ENCODE results near the gene C3orf62. TPM values are rescaled to one million over a fixed set of nuclear protein-coding genes. Genes with fewer than 3 reads are reported as not detected.

The C3orf62 gene
- total RNA-seq, 4 donors from 2014 or later, result 2.8 to 6.2 (median 3.8) TPM

DNA sequence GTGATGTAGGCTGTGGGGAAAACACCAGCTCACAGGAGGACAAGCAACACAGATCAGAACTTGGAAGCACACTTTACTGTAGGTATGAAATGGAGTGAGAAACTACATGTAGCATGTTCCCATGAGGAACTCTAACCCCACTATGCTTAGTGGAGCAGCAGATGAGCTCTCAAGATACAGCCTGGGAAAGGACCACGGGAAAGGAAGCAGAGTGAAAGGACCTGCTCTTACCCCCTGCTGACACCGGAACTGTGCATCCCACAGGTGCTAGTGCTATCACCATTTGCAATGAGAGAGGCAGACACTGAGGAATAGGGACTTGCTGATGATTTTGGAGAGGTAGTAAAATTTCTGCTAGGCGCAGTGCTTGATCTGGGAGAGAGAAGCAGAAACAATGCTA, 34.3 kb upstream of the C3orf62 start:
- WGBS, 2 donors, result 91 to 95% methylated on average over 3 of the region's 3 CpGs
- H3K27me3 ChIP-seq, result no peaks in the 10 kb centered on the region
- intact Hi-C loops (cut with DNase I), result no loop called here
- H3K4me1 ChIP-seq, result no peaks in the 10 kb centered on the region
- TF ChIP-seq, protein P1, sequence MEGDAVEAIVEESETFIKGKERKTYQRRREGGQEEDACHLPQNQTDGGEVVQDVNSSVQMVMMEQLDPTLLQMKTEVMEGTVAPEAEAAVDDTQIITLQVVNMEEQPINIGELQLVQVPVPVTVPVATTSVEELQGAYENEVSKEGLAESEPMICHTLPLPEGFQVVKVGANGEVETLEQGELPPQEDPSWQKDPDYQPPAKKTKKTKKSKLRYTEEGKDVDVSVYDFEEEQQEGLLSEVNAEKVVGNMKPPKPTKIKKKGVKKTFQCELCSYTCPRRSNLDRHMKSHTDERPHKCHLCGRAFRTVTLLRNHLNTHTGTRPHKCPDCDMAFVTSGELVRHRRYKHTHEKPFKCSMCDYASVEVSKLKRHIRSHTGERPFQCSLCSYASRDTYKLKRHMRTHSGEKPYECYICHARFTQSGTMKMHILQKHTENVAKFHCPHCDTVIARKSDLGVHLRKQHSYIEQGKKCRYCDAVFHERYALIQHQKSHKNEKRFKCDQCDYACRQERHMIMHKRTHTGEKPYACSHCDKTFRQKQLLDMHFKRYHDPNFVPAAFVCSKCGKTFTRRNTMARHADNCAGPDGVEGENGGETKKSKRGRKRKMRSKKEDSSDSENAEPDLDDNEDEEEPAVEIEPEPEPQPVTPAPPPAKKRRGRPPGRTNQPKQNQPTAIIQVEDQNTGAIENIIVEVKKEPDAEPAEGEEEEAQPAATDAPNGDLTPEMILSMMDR (IDR thresholded peaks at IDR 0.05), result no peak
- TF ChIP-seq POLR2A (IDR thresholded peaks at IDR 0.05), result no peak
- no peak overlapping the region for H3K4me3 ChIP-seq (replicated peaks in 1 of 3)
- peaks cover 17 to 38% of the 10 kb centered on the region in 2 donors for H3K36me3 ChIP-seq
- no peak for DNase-seq
- H3K9me3 ChIP-seq, result no peaks in the 10 kb centered on the region
- no peak overlapping the region for H3K27ac ChIP-seq

GRCh38 chr3:49310677-49311076, 33.6 kb upstream of the C3orf62 start:
- intact Hi-C loops (cut with DNase I), result no loop called here

GRCh38 chr3:49305608-49306007, 28.6 kb upstream of the C3orf62 start:
- Histone ChIP-seq H3K4me3 (replicated peaks in 1 of 3) (no peak overlapping the region), H3K27me3 (no peaks in the 10 kb centered on the region), H3K36me3 (peaks cover 48 to 60% of the 10 kb centered on the region in 2 donors), H3K27ac (no peak overlapping the region), H3K4me1 (no peaks in the 10 kb centered on the region), H3K9me3 (no peaks in the 10 kb centered on the region)
- 92% methylated on average over 5 of the region's 5 CpGs for WGBS, 2 donors
- TF ChIP-seq, protein P1 (IDR thresholded peaks at IDR 0.05), result no peak
- no peak for TF ChIP-seq POLR2A (IDR thresholded peaks at IDR 0.05)
- intact Hi-C loops (cut with DNase I), result no loop called here
- no peak for DNase-seq

More at GRCh38 chr3:49310677-49311076, 33.6 kb upstream of the C3orf62 start:
- no peak overlapping the region for H3K27ac ChIP-seq
- TF ChIP-seq POLR2A (IDR thresholded peaks at IDR 0.05), result no peak
- TF ChIP-seq, protein P1 (IDR thresholded peaks at IDR 0.05), result no peak
- DNase-seq, result no peak
- WGBS, 2 donors, result 96 to 100% methylated on average over 1 of the region's 1 CpG
- H3K9me3 ChIP-seq, result no peaks in the 10 kb centered on the region
- peaks cover 20 to 39% of the 10 kb centered on the region in 2 donors for H3K36me3 ChIP-seq
- no peak overlapping the region for H3K4me3 ChIP-seq (replicated peaks in 1 of 3)
- H3K27me3 ChIP-seq, result no peaks in the 10 kb centered on the region
- no peaks in the 10 kb centered on the region for H3K4me1 ChIP-seq

GRCh38 chr3:49302613-49303012, 25.6 kb upstream of the C3orf62 start:
- no peak overlapping the region for H3K27ac ChIP-seq
- intact Hi-C loops (cut with DNase I), result no loop called here
- no peaks in the 10 kb centered on the region for H3K27me3 ChIP-seq
- no peak overlapping the region for H3K4me3 ChIP-seq (replicated peaks in 1 of 3)
- no peaks in the 10 kb centered on the region for H3K9me3 ChIP-seq
- TF ChIP-seq, protein P1 (IDR thresholded peaks at IDR 0.05), result no peak
- no peak for TF ChIP-seq POLR2A (IDR thresholded peaks at IDR 0.05)
- DNase-seq, result no peak
- whole genome bisulfite sequencing, 2 donors, result 86 to 93% methylated on average over 1 of the region's 1 CpG
- no peaks in the 10 kb centered on the region for H3K4me1 ChIP-seq
- H3K36me3 ChIP-seq, result peaks cover 58 to 62% of the 10 kb centered on the region in 2 donors

DNA sequence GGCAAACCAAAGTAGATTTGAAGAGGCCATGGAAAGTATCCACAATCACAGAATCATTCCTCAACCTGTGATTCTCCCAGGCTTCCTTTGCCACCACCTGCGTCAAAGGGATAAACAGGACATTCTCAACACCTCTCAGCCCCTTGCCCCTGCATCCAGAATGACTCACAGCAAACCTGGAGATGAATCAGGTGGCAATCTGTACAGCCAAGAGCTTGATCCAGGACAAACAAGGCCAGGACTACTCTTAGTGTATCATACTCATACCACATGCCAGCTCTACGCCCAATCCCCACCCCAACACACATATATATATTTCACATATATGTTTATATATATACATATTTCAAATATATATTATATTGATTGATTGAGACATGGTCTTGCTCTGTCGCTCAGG, 23.6 kb upstream of the C3orf62 start:
- no peak overlapping the region for H3K4me3 ChIP-seq (replicated peaks in 1 of 3)
- 92 to 98% methylated on average over 3 of the region's 3 CpGs for WGBS, 2 donors
- TF ChIP-seq, protein P1 (IDR thresholded peaks at IDR 0.05), result no peak
- TF ChIP-seq POLR2A (IDR thresholded peaks at IDR 0.05), result no peak
- H3K27ac ChIP-seq, result no peak overlapping the region
- intact Hi-C loops (cut with DNase I), result no loop called here
- H3K4me1 ChIP-seq, result peaks cover 0 to 8% of the 10 kb centered on the region in 2 donors
- no peaks in the 10 kb centered on the region for H3K27me3 ChIP-seq
- no peak for DNase-seq
- H3K36me3 ChIP-seq, result peaks cover 62 to 64% of the 10 kb centered on the region in 2 donors
- no peaks in the 10 kb centered on the region for H3K9me3 ChIP-seq

All from thyroid gland (tissue), 4 donors.